MV-4-11 (cell line): ENCODE data around the gene NFKBIE.

Experiments
- DNase-seq: peaks from one replicate; lab custom pipeline; 2025; lab: John Stamatoyannopoulos, UW

Gene NFKBIE

GRCh38 chr6:44245912-44246662 lies 19.3 kb downstream of the NFKBIE start:
- DNase-seq, result peak; percentile 60

GRCh38 chr6:44245391-44245911 lies 19.9 kb downstream of the NFKBIE start:
- DNase-seq, result no peak

- DNase-seq, result no peak
Measured at GRCh38 chr6:44243345-44243744, 22.0 kb downstream of the NFKBIE start.

- no peak for DNase-seq
Measured at GRCh38 chr6:44238687-44239350, 26.5 kb downstream of the NFKBIE start.

GRCh38 chr6:44237813-44238433 lies 27.4 kb downstream of the NFKBIE start:
- no peak for DNase-seq

- peak; percentile 94 for DNase-seq
Measured at GRCh38 chr6:44237021-44237812, 28.1 kb downstream of the NFKBIE start.

- DNase-seq, result no peak
Measured at GRCh38 chr6:44235891-44236516, 29.3 kb downstream of the NFKBIE start.

GRCh38 chr6:44235269-44235668 lies 30.1 kb downstream of the NFKBIE start:
- no peak for DNase-seq

GRCh38 chr6:44234101-44235025 lies 31.0 kb downstream of the NFKBIE start:
- peak; percentile 23 for DNase-seq

- peak; percentile 75 for DNase-seq
Measured at GRCh38 chr6:44233567-44234100, 31.7 kb downstream of the NFKBIE start.

- no peak for DNase-seq
Measured at GRCh38 chr6:44232676-44233566, 32.4 kb downstream of the NFKBIE start.

GRCh38 chr6:44231426-44231825 lies 33.9 kb downstream of the NFKBIE start:
- peak; percentile 52 for DNase-seq

- DNase-seq, result no peak
Measured at GRCh38 chr6:44230034-44230675, 35.2 kb downstream of the NFKBIE start.

GRCh38 chr6:44229376-44230033 lies 35.8 kb downstream of the NFKBIE start:
- no peak for DNase-seq

- DNase-seq, result no peak
Measured at GRCh38 chr6:44228836-44229235, 36.5 kb downstream of the NFKBIE start.

GRCh38 chr6:44228433-44228832 lies 36.9 kb downstream of the NFKBIE start:
- no peak for DNase-seq

GRCh38 chr6:44228031-44228430 lies 37.3 kb downstream of the NFKBIE start:
- DNase-seq, result no peak

GRCh38 chr6:44227148-44227793 lies 38.1 kb downstream of the NFKBIE start:
- DNase-seq, result no peak
